KOPT-K1 (cell line): ENCODE data around the gene S100A5.
"Not testable (repeated sequence)": the region's sequence is repeated elsewhere in the genome, so short reads cannot be mapped to it uniquely, and the experiment has no call there.

Experiments used
- H3K27ac ChIP-seq: fragments of 200-600 bp; sonication (generic); 2 replicates; pipeline ENCODE4 v1.5.1; 2016; ENCODE audit warnings: antibody characterized with exemption, mild to moderate bottlenecking, low read depth, low read length; ENCODE audit not compliant: poor library complexity, severe bottlenecking
- H3K36me3 ChIP-seq: fragments of 200-600 bp; sonication (generic); 2 replicates; pipeline ENCODE4 v1.5.1; 2017; ENCODE audit warnings: antibody characterized with exemption, mild to moderate bottlenecking, low read length, moderate library complexity; ENCODE audit not compliant: insufficient read depth
- H3K9me3 ChIP-seq: fragments of 200-600 bp; sonication (generic); 2 replicates; pipeline ENCODE4 v1.5.1; 2017; ENCODE audit warnings: antibody characterized with exemption, low read length, mild to moderate bottlenecking; ENCODE audit not compliant: insufficient read depth, poor library complexity, severe bottlenecking

Gene S100A5

GRCh38 chr1:153534226-153534924 lies 6.4 kb downstream of the S100A5 start:
- H3K27ac ChIP-seq: no peak overlapping the region
- H3K36me3 ChIP-seq: no peaks in the 10 kb centered on the region

GRCh38 chr1:153533689-153534201 lies 7.0 kb downstream of the S100A5 start:
- H3K9me3 ChIP-seq: no peaks in the 10 kb centered on the region
- no peaks in the 10 kb centered on the region for H3K36me3 ChIP-seq
- no peak overlapping the region for H3K27ac ChIP-seq

More at GRCh38 chr1:153534226-153534924, 6.4 kb downstream of the S100A5 start:
- H3K9me3 ChIP-seq: no peaks in the 10 kb centered on the region

GRCh38 chr1:153532769-153533599 lies 7.8 kb downstream of the S100A5 start:
- Histone ChIP-seq H3K9me3 (no peaks in the 10 kb centered on the region), H3K27ac (no peak overlapping the region), H3K36me3 (no peaks in the 10 kb centered on the region)

GRCh38 chr1:153532181-153532580 lies 8.6 kb downstream of the S100A5 start:
- Histone ChIP-seq H3K27ac (no peak overlapping the region), H3K9me3 (no peaks in the 10 kb centered on the region), H3K36me3 (no peaks in the 10 kb centered on the region)

- H3K27ac ChIP-seq: no peak overlapping the region
- H3K36me3 ChIP-seq: no peaks in the 10 kb centered on the region
- no peaks in the 10 kb centered on the region for H3K9me3 ChIP-seq
These were observed 9.1 kb downstream of the S100A5 start for GRCh38 chr1:153531638-153532037.

- no peak overlapping the region for H3K27ac ChIP-seq
- no peaks in the 10 kb centered on the region for H3K9me3 ChIP-seq
- no peaks in the 10 kb centered on the region for H3K36me3 ChIP-seq
These were observed 13.1 kb downstream of the S100A5 start for GRCh38 chr1:153527683-153528040.

- no peaks in the 10 kb centered on the region for H3K9me3 ChIP-seq
- no peak overlapping the region for H3K27ac ChIP-seq
- no peaks in the 10 kb centered on the region for H3K36me3 ChIP-seq
These were observed 13.6 kb downstream of the S100A5 start for GRCh38 chr1:153527023-153527682.

GRCh38 chr1:153526132-153526543 lies 14.6 kb downstream of the S100A5 start:
- H3K9me3 ChIP-seq: no peaks in the 10 kb centered on the region
- H3K36me3 ChIP-seq: no peaks in the 10 kb centered on the region
- H3K27ac ChIP-seq: no peak overlapping the region

GRCh38 chr1:153525088-153525728 lies 15.5 kb downstream of the S100A5 start:
- H3K27ac ChIP-seq: no peak overlapping the region
- H3K36me3 ChIP-seq: no peaks in the 10 kb centered on the region
- no peaks in the 10 kb centered on the region for H3K9me3 ChIP-seq

GRCh38 chr1:153522353-153523048 lies 18.2 kb downstream of the S100A5 start:
- H3K36me3 ChIP-seq, H3K9me3 ChIP-seq, H3K27ac ChIP-seq: not testable (repeated sequence)

GRCh38 chr1:153521808-153522207 lies 18.9 kb downstream of the S100A5 start:
- H3K27ac ChIP-seq: not testable (repeated sequence)

GRCh38 chr1:153520818-153521476 lies 19.8 kb downstream of the S100A5 start:
- H3K36me3 ChIP-seq: no peaks in the 10 kb centered on the region
- H3K9me3 ChIP-seq: no peaks in the 10 kb centered on the region
- no peak overlapping the region for H3K27ac ChIP-seq

More at GRCh38 chr1:153521808-153522207, 18.9 kb downstream of the S100A5 start:
- H3K36me3 ChIP-seq, H3K9me3 ChIP-seq: not testable (repeated sequence)

GRCh38 chr1:153520137-153520691 lies 20.5 kb downstream of the S100A5 start:
- H3K36me3 ChIP-seq, H3K9me3 ChIP-seq, H3K27ac ChIP-seq: not testable (repeated sequence)

GRCh38 chr1:153519242-153519641 lies 21.5 kb downstream of the S100A5 start:
- no peaks in the 10 kb centered on the region for H3K9me3 ChIP-seq
- H3K36me3 ChIP-seq: no peaks in the 10 kb centered on the region
- H3K27ac ChIP-seq: no peak overlapping the region
